ENCODE measurements around the gene RBMS1. TPM values are rescaled to one million over a fixed set of nuclear protein-coding genes. Genes with fewer than 3 reads are reported as not detected.

The RBMS1 gene
- total RNA-seq, 6 experiments from 2014 or later: 8.5 to 21.4 (median 14.3) TPM

GRCh38 chr2:160432633-160433032, 61.0 kb downstream of the RBMS1 start:
- no peak overlapping the region for H3K4me3 ChIP-seq
- H3K27ac ChIP-seq: no peak overlapping the region
- no peak for TF ChIP-seq POLR2A (IDR thresholded peaks at IDR 0.05)
- TF ChIP-seq CTCF (IDR thresholded peaks at IDR 0.05): no peak
- H3K4me1 ChIP-seq: peaks cover 0 to 11% (median 5%) of the 10 kb centered on the region in 4 donors
- H3K9me3 ChIP-seq: no peaks in the 10 kb centered on the region
- WGBS (ENCODE audit: insufficient coverage, low coverage, low lambda C conversion rate, missing lambda C conversion rate): 95% methylated on average over 4 of the region's 4 CpGs
- no peaks in the 10 kb centered on the region for H3K27me3 ChIP-seq
- ATAC-seq (peak in 1 of 4 donors; percentile 40), DNase-seq (no peak)
- H3K36me3 ChIP-seq: no peaks in the 10 kb centered on the region
- intact Hi-C loops (cut with DNase I): no loop called here

- Histone ChIP-seq H3K27me3 (no peaks in the 10 kb centered on the region), H3K27ac (no peak overlapping the region), H3K4me3 (no peak overlapping the region), H3K9me3 (no peaks in the 10 kb centered on the region), H3K4me1 (peaks cover 0 to 11% (median 5%) of the 10 kb centered on the region in 4 donors), H3K36me3 (no peaks in the 10 kb centered on the region)
- ATAC-seq: peak in 1 of 4 donors; percentile 16
- 93% methylated on average over 1 of the region's 1 CpG for WGBS (ENCODE audit: insufficient coverage, low coverage, low lambda C conversion rate, missing lambda C conversion rate)
- DNase-seq: no peak
- intact Hi-C loops (cut with DNase I): no loop called here
- TF ChIP-seq POLR2A (IDR thresholded peaks at IDR 0.05) (no peak), CTCF (IDR thresholded peaks at IDR 0.05) (no peak)
Observed at GRCh38 chr2:160431441-160431840, 62.2 kb downstream of the RBMS1 start.

GRCh38 chr2:160430001-160430344, 63.6 kb downstream of the RBMS1 start:
- H3K9me3 ChIP-seq: no peaks in the 10 kb centered on the region
- TF ChIP-seq CTCF (IDR thresholded peaks at IDR 0.05) (no peak), POLR2A (IDR thresholded peaks at IDR 0.05) (no peak)
- intact Hi-C loops (cut with DNase I): no loop called here
- no peaks in the 10 kb centered on the region for H3K36me3 ChIP-seq
- no peak for DNase-seq
- H3K4me3 ChIP-seq: no peak overlapping the region
- ATAC-seq: peak in 2 of 4 donors; percentile 10 to 13
- H3K27ac ChIP-seq: no peak overlapping the region
- peaks cover 0 to 11% (median 5%) of the 10 kb centered on the region in 4 donors for H3K4me1 ChIP-seq
- no peaks in the 10 kb centered on the region for H3K27me3 ChIP-seq

GRCh38 chr2:160429248-160430000, 64.2 kb downstream of the RBMS1 start:
- H3K4me1 ChIP-seq: peaks cover 0 to 11% (median 5%) of the 10 kb centered on the region in 4 donors
- ATAC-seq: peak; percentile 74 to 80 (median 76)

More at GRCh38 chr2:160429248-160430000, 64.2 kb downstream of the RBMS1 start:
- Histone ChIP-seq H3K27ac (peak overlapping the region in 1 of 3 donors; percentile 5), H3K27me3 (no peaks in the 10 kb centered on the region), H3K36me3 (no peaks in the 10 kb centered on the region), H3K9me3 (no peaks in the 10 kb centered on the region), H3K4me3 (no peak overlapping the region)
- 3% methylated on average over 1 of the region's 1 CpG for WGBS (ENCODE audit: insufficient coverage, low coverage, low lambda C conversion rate, missing lambda C conversion rate)
- peak; percentile 60 to 70 (median 62) for TF ChIP-seq CTCF (IDR thresholded peaks at IDR 0.05)
- TF ChIP-seq POLR2A (IDR thresholded peaks at IDR 0.05): no peak
- no peak for DNase-seq
- intact Hi-C loops (cut with DNase I): no loop called here

Measured in right lobe of liver (tissue), 6 donors.